ENCODE results near the gene ACSS3. TPM values are rescaled to one million over a fixed set of nuclear protein-coding genes. Genes with fewer than 3 reads are reported as not detected.
A peak's percentile ranks its signal among the peaks of the same experiment; 100 is the strongest.
"Not testable (repeated sequence)": the region's sequence is repeated elsewhere in the genome, so short reads cannot be mapped to it uniquely, and the experiment has no call there.

The ACSS3 gene
- total RNA-seq, 1 donor: 0.54 TPM

DNA sequence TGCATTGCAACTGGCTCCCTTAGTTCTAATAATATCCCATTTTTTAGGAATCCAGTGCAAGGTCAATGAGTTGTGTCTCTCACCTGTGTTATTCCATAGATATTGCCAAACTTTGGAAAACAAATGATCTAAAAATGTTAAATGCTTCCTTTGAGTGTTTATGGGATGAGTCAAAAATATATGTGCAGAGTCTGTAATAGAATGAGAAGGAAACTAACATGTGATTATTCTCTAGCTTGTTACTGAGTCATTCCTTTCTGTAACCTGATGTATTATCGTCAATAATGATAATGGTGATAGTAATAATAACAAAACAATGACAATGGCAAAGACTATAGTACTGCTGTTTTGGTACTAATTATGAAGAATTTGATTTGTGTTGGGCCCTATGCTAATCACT, 11.5 kb downstream of the ACSS3 start:
- DNase-seq (ENCODE audit: low read depth in 2 of 3, low spot score in 2 of 3): no peak

DNA sequence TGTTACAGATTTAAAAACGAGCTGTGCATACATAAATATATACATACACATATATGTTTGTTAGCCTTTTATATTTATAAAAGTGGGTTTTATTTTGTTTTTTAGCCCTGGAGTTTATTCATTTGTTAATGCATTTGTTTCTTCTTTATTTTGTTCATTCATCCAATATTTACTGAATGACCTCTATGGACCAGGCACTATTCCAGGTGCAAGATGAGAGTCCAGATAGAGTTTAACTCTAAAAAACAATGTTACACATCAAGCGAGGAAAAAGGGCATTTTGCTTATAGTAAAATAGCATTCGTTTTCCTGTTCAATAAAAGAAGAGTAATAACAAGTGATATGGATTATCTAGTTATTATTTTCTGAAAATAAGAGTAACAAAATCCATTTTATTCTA, 14.2 kb downstream of the ACSS3 start:
- DNase-seq (ENCODE audit: low read depth in 2 of 3, low spot score in 2 of 3): no peak

DNA sequence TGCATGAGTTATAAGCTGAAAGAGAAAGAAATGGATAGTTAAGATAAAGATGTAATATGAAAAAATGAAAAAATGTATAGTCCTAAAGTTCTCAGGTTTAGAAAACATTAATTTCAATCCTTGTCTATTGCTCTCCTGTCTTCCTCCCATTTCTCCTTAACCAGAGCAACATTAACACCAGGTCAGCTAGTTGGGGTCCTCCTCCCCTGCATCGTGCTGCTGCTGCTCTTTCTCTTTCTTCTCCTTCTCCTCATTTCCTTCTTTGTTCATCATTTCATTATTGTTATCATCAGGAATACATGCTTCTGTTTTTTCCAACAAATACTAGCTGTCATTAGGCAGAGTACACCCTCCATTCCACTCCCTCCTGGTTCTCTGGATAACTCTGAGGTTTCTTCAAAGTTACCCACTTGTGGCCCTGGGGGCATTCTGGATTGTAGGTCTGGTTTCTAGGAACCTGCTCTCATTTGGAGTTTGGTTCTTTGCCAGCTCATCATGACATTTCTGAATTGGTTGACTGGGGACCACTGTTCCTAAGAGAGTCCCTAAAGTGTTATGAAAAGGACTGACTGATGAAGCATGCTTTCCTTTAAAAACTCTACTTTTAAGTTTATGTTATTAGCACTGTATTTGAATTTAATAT, 17.0 kb downstream of the ACSS3 start:
- DNase-seq (ENCODE audit: low read depth in 2 of 3, low spot score in 2 of 3): no peak

DNA sequence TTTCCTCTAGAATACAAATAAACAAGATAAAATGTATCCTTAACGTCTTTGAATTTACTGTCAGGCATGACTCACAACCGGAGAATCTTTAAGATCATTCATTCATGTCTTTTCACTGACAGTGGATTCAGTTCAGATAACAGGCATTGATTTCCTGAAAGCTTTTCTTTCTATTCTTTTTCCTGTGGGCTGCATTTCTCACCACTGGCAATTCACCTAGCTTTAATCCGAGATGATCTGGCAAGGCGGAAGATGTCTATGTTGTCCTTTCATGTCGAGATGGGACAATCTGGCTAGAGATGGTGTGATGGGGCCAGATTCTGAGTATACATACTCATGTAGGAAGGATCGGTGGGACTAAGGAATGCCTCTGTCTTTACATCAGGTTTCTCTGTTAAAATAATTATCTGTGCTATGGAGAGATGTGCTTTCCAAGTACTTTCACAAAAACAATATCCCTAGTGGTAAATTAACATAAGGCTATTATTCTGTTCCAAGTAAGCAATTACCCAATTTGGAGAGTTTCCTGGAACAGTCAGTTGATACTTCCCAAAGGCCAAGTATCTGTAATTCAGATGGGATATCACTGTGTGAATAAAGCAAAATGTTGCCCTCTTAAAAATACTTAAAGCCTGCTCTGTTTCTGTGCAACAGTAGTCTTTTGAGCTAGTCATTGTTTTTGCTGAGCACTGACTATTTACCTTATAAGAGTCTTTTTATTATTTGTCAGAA, 17.8 kb downstream of the ACSS3 start:
- DNase-seq (ENCODE audit: low read depth in 2 of 3, low spot score in 2 of 3): no peak

DNA sequence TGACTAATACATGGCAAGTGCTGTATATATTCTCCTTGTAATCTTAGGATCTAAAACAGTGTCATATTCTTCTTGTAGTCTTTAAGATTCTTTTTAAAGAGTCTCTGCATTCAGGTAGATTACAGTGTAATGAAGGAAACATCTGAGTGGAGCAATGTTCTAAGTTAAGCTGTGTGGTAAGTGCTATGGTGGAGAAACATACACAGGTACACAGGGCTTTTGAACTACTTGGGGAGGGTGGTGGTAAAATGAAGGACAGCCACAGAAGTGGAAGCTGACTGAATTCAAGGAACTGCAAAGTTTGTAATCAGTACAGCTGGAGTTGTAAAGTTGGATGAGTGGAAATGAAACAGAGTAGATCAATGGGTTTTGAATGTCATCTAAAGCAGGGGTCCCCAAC, 27.8 kb downstream of the ACSS3 start:
- DNase-seq (ENCODE audit: low read depth in 2 of 3, low spot score in 2 of 3): no peak

DNA sequence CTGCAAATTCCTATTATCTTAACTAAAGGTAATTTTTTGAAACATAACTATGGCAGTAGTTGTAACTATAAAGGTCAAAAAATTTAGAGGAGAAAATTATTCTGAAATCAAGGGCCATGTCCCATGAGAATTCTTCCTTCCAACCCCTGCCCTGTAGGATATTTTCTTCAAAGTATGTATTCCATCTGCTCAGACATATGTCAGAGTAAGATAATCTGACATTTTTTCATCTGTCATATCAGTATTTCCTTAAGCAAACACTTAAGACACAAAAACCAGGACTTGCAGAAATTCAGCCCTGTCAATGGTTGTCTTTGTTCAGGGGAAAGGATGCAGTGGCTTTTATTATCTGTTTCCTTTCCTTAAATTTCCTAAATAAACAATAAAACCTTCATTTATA, 36.3 kb downstream of the ACSS3 start:
- DNase-seq (ENCODE audit: low read depth in 2 of 3, low spot score in 2 of 3): no peak

DNA sequence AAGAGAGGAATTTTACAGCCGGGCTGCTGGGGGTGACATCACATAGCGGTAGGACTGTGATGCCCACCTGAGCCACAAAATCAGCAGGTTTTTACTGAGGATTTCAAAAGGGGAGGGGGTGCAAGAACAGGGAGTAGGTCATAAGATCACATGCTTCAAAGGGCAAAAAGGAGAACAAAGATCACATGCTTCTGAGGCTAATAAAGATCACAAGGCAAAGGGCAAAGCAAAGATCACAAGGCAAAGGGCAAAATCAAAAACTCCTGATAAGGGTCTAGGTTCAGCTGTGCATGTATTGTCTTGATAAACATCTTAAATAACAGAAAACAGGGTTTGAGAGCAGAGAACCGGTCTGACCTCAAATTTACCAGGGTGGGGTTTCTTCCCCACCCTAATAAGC, 41.2 kb downstream of the ACSS3 start:
- not testable (repeated sequence) for DNase-seq (ENCODE audit: low read depth in 2 of 3, low spot score in 2 of 3)

DNA sequence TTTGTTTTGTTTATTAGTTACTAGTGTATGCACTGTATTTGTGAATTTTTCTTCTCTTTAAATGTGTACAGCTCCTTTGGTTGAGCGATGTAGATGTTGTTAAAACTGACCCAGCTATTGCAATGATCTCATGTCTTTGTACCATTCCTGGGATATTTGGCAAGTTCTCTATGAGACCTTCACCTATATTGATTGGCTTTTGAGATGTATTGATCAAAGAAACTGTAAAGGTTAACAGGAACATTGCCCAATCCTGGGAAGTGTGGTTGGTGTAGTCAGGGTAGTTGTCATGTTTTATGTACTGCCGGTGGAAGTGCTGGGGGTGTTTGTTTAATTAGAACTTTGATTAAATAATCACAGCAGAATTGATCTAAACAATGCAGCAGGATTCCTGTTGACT, 43.1 kb downstream of the ACSS3 start:
- DNase-seq (ENCODE audit: low read depth in 2 of 3, low spot score in 2 of 3): no peak

DNA sequence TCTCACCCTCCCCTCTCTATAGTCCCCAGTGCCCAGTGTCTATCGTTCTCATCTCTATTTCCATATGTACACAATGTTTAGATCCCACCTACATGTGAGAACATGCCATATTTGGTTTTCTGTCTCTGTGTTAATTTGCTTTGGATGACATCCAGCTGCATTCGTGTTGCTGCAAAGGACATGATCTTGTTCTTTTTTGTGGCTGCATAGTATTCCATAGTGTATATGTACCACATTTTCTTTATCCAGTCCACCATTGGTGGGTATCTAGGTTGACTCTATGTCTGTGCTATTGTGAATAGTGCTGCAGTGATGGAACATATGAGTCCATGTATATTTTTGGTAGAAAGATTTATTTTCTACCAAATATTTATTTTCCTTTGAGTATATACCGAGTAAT, 45.7 kb downstream of the ACSS3 start:
- DNase-seq (ENCODE audit: low read depth in 2 of 3, low spot score in 2 of 3): no peak

DNA sequence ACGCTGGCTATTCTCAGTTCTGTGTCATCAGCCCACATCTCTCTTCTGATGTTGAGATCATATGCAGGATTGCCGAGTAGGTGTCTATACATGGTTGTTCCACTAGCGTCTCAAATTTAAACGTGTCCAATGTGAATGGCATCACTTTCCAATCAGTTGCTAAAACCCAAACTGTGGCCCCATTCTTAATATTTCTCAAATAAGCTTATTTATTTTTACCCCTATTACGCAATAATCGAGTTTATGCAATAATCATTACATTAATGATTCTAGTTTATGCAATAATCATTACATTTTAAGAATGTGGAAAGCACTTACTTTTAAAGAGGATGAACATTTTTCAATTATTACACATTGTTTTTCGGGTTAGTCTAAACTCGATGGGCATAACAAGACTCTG, 47.8 kb downstream of the ACSS3 start:
- no peak for DNase-seq (ENCODE audit: low read depth in 2 of 3, low spot score in 2 of 3)

DNA sequence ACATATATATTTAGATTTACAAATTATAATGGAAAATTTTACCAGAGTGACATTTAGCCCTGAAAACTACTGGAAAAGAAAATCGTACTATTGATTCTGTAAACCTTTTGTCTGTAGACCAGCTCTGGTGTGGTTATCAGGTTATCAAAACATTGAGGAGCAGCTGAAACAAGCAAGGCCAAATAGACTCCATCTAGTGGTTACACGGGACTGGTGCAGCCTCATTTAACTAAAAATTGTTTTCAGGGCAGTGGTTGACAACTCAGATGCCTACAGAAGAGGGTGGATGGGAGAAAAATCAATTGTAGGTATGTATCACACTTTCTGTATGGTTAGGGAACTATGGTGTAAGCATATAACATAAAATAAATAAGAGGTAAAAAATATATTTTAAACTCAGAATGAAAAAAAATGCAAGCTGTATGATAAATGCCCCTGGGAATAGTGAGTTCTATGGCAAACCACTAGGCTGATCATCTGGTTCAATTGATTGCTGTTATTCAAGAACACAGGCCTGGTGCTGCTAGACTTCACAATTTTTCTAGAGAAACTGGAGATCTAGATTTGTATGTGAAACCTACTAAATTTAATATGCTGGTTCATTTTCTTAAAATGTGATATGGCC, 51.2 kb downstream of the ACSS3 start:
- peak in 2 of 3 donors; percentile 13 to 39 for DNase-seq (ENCODE audit: low read depth in 2 of 3, low spot score in 2 of 3)

DNA sequence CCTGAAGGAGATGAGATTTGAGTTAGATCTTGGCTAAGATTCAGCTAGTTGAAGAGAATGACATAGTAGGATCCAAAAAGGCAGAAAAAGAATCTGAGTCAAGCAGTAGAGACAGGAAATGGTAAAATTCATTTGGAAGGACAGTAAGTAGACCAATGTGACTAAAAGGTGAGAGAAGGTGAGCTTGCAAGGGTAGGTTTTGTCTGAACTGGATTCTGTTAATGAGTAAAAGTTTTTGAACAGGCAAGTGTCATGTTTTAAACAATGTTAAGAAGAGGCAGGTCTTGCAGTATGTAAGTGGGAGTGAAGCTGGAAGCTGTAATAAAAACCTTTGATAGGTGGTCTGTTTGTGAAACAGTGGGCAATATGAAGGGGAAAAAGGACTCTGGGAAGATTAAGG, 58.6 kb downstream of the ACSS3 start:
- DNase-seq (ENCODE audit: low read depth in 2 of 3, low spot score in 2 of 3): no peak

DNA sequence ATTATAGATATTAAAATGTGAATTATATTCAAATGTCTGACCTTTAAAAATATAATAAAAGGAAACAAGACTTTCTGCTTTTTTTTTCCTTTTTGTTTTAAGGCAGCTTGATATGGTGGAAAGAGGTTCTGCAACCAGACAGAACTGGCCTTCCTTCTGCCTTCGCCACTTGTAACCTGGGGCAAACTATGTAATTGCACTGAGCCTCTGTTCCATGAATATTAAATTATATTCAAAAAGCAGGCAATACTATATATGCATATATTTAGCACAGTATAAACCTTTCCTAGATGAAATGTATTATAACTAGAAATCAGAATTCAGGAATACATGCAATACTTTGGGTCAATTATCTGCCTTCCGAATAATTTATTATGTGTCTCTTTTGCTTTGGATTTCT, 59.9 kb downstream of the ACSS3 start:
- no peak for DNase-seq (ENCODE audit: low read depth in 2 of 3, low spot score in 2 of 3)

DNA sequence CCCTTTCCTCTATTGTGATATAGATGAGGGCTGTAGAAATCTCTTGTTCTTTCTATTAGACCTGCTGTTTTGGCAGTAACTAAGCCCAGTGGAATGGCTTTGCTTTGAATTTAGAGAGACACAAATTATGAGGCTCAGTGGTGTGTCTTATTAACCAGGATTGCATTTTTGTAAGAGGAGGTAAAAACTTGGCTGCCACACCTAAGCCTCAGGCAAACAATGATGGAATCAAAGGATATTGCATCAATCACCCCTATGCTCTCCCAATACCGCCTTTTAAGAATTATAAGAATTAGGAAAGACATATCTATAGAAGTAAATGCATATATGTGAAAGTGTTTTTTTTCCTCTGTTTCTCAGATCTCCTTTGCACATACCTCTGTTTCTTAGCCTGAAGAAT, 63.3 kb downstream of the ACSS3 start:
- no peak for DNase-seq (ENCODE audit: low read depth in 2 of 3, low spot score in 2 of 3)

DNA sequence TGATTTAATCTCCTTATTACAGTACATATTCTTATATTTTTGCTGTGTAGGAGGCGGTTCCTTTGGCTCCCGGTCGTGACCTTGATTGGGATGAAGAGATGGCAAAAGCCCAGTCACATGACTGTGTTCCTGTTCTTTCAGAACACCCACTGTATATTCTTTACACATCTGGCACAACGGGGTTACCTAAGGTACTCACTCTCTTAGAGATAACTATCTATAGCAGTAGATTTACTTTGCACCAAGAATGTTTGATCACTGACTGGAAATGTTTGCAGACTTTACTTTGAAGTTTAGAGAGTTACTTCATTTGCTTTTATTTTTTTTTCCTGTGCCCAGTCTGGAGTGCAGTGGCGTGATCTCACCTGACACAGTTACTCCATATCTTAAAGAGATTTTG, 65.2 kb downstream of the ACSS3 start:
- DNase-seq (ENCODE audit: low read depth in 2 of 3, low spot score in 2 of 3): no peak

DNA sequence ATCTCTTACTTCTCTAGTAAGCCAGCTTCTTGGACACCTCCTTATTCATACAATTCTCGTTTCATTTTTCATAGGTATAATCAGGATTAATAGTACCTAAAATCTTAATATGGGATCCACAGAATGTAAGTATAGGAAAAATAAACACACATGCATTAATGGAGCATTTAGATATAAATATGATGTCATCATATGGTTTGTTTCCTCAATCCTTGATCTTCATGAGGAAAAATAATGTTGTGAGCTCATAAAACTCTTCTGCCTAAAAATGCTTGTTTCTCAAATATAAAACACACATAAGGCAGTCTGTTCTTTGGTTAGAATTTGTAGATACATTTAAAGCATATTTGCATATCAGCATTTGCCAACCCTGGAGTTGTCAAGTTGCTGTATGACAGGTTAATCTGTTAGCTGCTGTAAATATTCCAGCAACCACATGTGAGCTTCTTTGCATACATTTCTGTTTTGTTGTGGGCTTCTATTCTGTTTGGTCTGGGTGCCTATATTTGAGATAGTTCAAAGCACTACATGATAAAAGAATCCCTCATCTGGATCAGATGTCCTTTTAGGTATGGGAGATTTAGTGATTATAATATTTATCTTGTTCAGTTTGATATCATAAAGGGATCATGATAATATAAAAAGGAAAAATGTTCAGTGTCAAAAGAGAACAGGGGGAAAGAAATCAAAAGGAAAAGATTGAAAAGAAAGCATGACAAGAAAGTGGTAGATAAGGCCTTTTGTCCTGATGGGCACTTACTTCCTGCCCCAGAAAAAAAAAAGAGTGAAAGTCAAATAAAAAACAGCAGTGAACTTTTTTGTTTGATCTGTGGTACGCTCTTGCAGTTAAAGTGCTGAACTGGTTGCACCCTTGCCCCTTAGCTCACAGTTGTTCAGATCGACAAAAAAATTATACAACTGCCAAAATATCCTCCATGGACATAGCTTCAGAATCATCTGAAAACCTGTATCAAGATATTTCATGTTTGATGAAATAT, 68.6 kb downstream of the ACSS3 start:
- DNase-seq (ENCODE audit: low read depth in 2 of 3, low spot score in 2 of 3): no peak

DNA sequence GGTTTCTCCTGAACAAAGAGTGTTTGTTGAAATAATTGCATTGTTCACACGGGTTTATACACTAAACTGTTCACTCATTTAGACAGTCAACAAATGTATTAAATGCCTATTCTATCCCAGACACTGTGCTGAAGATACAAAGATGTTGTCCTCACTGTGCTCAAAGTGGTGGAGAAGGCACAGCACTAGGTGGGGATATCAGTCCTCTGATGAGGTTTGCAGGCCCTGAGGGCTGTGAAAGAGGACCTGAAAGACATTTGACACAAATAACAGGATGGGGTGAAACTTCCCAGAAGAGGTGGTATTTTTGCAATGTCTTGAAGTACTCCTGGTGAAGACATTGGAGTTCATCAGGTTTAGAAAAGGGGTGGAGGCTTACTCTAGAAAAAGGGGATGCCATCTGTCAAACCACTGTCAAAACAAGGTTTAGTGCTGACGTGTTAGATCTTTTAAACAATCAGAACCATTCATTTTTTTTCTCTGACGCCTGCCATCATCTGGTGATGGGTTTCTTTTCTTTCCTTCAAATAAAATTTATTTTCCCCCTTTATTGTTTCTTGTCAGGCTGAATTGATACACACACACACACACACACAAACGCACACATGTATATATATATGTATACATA, 69.5 kb downstream of the ACSS3 start:
- DNase-seq (ENCODE audit: low read depth in 2 of 3, low spot score in 2 of 3): no peak

DNA sequence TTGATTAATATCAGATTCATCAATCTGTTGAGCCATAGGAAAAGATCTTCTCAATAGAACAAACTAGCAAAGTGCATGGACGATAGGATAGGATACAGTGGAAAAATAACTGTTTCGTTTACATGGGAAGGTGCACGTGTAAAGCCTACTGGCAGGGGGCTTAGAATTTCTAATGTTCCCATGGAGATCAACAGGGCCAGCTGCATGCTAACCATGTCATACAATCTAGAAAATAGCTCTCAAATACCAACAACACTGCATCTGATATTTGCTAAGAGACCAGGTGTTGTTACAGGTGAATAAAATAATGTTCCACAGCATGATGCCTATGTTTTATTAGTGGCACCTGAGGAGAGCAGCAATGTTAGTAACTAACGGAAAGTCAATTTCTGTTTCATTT, 72.5 kb downstream of the ACSS3 start:
- DNase-seq (ENCODE audit: low read depth in 2 of 3, low spot score in 2 of 3): no peak

DNA sequence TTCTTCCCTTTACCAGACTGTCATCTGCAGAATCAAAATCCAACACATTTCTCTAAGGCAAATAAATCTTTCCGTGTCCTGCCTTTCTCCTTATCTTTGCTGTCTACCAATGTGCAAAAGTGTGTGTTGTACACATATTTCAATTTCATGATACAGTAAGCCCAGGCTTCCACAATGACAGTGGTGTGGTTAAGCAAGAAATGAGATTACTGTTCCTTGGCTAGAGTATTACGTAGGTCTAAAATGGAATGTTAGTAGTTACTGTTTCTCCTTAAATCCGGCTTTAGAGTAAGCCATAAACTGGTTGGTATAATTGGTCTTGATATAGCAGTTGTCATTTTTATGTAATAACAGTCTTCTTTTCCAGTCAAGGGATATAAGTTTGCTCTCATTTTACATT, 82.0 kb downstream of the ACSS3 start:
- DNase-seq (ENCODE audit: low read depth in 2 of 3, low spot score in 2 of 3): no peak

DNA sequence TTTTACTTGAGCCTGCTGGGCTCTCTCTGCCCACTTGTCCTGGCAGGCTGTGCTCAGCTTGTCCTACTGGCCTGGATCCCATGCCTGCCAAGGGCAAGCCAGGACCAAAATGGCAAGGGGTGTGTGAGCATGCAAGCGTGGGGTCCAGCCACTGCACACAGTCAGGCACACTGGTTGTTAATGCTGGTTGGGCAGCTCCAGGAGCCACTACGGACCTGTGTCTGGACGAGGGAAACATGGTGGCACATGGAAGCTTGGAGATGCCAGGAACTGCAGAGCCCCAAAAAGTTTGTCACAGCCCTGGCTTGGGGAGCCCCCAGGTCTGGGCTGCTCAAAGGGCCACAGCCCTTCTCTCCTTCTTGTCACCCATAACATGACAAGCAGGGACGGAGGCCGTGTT, 83.8 kb downstream of the ACSS3 start:
- DNase-seq (ENCODE audit: low read depth in 2 of 3, low spot score in 2 of 3): no peak

Data from hematopoietic multipotent progenitor cell (in vitro differentiated cells).